Activated CD4-positive, CD25-positive, alpha-beta regulatory T cell treated with anti-CD3 and anti-CD28 coated beads, Interleukin-2, amount 50 U/mL, for 24 hours (primary cell): Measurements from ENCODE around the gene ANKRD17.
A peak's percentile ranks its signal among the peaks of the same experiment; 100 is the strongest.

ENCODE experiments used
- ATAC-seq, 2 donors: fragments of 150-1000 bp; cut with Tn5 transposase; one replicate each; pipeline ENCODE4 v1.10.0; 2021; ENCODE audit warnings: mild to moderate bottlenecking in 1 of 2, moderate library complexity in 1 of 2

Gene ANKRD17

DNA sequence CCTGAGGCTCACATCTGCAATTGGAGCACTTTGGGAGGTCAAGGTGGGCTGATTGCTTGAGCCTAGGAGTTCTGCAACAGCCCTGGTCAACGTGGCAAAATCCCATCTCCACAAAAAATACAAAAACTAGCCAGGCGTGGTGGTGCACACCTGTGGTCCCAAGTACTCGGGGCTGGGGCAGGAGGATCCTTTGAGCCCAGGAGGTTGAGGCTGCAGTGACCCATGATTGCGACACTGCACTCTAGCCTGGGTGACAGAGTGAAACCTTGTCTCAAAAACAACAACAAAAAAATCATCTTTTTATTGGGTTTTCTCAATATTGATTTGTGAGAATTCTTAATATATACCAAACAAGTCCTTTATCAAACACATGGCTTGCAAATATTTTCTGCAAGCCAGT, 64.9 kb downstream of the ANKRD17 start:
- no peak for ATAC-seq

DNA sequence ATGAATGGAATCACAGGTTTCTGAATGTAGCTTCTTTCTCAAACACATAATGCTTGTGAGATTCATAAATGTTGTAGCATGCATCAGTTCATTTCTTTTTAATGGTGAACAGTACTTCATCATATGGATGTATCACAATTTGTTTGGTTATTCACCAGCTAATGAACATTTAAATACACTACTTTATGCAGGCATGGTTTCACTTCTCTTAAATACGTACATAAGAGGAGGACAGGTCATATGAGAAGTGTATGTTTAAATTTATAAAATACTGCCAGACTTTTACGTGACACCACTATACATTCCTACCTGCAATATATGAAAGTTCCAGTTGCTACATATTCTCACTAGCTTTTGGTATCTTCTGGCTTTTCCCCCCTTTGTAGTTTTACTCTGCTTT, 65.4 kb downstream of the ANKRD17 start:
- no peak for ATAC-seq

DNA sequence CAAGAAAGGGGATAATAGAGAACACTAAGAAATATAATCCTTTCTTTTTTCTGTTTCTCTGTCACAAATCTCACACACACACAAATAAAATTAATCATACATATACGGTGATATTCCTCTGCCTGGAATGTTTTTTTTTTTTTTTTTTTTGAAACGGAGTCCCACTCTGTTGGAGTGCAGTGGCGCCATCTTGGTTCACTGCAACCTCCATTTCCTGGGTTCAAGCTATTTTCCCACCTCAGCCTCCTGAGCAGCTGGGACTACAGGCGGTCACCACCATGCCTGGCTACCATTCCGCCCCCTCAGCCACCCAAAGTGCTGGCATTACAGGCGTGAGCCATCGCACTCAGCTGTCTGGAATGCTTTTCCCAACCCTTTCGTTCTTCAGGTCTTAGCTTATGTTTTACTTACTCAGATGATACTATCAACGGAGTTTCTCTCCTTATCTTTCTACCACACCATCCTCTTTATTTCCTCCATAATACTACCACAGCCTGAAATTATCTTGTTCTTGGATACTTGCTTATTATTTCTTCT, 69.3 kb downstream of the ANKRD17 start:
- no peak for ATAC-seq

DNA sequence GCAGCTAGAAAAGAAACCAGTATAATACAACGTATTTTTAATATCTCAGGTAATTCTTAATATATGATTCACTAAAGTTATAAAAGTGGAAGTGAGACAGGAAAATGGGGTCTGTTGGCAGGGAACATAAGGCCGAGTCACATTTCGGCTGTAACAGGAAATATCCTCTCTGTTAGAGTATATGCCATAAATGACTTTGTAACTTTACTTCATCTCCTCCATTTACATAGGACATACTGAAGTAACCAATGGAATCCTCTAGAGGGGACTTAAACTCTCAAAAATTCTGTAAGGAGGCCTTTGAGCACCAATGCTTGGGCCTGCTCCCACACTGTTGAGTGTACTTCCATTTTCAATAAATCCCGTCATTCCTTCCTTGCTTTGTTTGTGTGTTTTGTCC, 71.3 kb downstream of the ANKRD17 start:
- peak in 1 of 2 donors; percentile 20 for ATAC-seq

DNA sequence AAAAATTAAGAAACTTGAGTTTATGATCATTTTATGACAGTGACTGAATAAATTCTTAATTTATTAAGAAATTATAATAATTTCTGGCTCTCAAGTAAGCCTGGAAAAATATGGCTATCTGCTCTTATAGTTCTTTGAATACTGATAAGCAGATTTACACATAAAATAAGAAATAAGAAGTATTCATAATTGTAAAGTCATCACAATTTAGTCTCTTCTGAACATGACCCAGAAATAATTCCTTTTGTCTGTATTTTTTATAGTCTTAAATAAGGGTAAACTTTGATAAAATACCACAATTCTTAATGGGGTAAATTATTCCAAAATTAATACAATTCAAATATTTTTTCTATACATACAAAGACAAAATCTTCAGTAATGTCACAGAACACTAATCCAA, 72.7 kb downstream of the ANKRD17 start:
- ATAC-seq = no peak

GRCh38 chr4:73181231-73181630, 77.4 kb downstream of the ANKRD17 start:
- ATAC-seq = no peak

DNA sequence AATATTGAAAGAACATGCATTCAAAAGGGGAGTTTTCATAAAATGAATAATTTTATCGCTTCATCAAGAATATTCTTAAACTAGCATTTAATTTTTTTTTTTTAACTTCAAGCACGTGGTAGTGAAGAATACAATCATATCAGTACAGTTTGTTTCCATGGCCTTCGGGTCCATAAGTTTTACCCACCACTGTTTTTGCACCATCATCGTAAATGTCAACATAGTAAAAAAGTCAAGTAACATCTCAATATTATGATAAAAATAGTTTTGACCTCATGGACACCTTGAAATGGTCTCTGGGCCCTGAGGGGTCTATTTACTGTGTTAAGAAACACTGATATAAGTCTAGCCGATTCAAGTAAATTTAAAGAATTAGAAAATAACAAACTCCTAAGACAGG, 80.2 kb downstream of the ANKRD17 start:
- ATAC-seq = peak in 1 of 2 donors; percentile 48

GRCh38 chr4:73172161-73172560, 86.4 kb downstream of the ANKRD17 start:
- ATAC-seq = no peak

DNA sequence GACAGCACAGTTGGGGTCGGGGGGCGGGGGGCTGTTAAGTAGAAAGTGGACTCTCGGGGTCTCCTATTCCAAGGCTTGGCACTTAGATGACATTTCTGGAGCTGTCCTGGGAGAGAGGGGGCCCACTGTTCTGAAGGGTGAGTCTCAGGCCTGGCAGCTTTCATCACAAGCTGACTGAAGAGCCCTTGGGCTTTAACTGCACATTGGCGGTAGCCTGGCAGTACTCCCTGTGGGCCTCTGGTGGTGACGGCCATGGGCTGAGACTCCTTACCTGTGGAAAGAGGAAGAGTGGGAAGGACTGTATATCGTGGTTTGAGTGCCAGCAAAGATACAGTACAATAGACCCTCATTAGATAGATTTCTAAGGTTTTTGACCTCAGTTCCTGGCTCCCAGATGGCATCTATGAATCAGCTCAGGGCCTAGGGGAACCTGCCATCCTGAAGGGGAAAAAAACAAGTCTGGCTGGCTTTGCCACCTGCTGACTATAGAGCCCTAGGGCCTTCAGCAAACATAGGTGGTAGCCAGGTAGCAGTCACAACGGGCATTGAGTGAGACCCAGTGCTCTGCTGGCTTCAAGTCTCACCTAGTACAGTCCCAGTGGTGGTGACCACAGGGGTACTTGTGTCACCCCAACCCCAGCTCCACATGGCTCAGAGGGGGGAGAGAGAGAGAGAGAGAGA, 87.9 kb downstream of the ANKRD17 start:
- ATAC-seq = no peak

- ATAC-seq = no peak
These were observed 92.4 kb downstream of the ANKRD17 start for GRCh38 chr4:73166212-73166611.

- ATAC-seq = no peak
These were observed 96.9 kb downstream of the ANKRD17 start for GRCh38 chr4:73161527-73162185.

DNA sequence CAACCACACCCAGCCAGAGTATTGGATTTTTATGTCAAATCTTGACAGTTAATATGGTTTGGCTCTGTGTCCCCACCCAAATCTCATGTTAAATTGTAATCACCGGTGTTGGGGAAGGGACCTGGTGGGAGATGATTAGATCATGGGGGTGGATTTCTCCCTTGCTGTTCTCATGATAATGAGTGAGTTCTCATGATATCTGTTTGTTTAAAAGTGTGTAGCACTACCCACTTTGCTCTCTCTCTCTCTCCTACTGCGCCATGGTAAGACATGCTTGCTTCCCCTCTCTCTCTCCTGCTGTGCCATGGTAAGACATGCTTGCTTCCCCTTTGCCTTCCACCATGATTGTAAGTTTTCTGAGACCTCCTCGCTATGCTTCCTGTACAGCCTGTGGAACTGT, 102.2 kb downstream of the ANKRD17 start:
- ATAC-seq = no peak

DNA sequence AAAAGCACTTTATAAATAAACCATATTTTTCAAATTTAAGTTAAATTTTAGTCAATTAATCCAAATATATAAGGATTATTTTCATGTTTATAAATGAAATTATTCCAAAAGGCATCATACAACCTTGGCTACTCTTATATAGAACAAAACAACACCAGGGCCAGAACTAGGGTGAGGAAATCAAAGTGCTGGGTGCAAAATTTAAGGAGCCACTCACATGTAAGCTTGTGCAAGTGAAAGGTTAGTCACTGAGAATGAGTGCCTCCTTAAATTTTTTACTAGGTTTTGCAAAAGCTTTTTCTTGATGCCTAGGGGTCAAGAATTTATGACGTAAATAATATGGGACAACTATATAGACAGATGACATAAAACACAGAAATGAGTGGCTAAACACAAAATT, 105.7 kb downstream of the ANKRD17 start:
- ATAC-seq = no peak

DNA sequence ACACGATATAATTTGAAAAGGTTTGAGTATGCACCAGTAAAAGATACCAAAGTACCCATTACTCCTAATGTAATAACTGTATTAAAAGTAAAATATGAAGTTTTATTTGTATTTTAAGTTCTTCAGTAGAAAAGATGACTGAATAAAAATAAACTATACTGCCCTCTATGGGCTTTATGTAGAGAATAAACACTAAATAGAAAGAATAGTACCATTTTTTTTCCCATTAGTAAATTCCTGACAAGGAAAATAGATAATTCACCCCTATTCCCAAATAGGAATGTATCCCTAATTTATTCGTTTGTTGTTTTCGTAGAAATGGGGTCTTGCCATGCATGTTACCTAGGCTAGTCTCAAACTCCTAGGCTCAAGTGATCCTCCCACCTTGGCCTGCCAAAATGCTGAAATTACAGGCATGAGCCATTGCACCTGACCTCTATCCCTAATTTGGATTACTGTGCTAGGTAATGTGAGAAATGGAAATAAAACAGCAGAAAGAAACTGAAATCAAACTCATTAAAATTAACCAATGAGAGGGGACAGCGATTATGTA, 115.5 kb downstream of the ANKRD17 start:
- ATAC-seq = no peak

DNA sequence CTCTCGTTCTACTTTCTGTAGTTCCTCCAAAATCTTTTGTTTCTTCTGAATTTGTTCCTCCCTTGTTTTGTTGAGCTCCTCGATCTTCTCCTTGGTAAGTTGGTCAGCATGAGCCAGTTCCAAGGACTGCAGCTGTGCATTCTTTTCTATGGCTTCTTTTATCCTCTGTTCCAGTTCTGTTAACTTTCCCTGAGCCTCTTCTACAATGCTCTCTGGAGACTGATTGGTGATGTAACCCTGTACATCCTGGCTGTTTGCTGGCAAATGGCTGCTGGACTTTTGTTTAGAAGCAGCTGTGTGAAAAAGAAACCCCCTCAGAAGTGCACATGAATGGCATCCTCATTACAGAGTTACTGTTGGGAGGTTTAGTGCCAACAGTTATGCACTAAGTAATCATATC, 118.6 kb downstream of the ANKRD17 start:
- no peak for ATAC-seq

- ATAC-seq = peak in 1 of 2 donors; percentile 27
These were observed 119.4 kb downstream of the ANKRD17 start for GRCh38 chr4:73139245-73139644.

DNA sequence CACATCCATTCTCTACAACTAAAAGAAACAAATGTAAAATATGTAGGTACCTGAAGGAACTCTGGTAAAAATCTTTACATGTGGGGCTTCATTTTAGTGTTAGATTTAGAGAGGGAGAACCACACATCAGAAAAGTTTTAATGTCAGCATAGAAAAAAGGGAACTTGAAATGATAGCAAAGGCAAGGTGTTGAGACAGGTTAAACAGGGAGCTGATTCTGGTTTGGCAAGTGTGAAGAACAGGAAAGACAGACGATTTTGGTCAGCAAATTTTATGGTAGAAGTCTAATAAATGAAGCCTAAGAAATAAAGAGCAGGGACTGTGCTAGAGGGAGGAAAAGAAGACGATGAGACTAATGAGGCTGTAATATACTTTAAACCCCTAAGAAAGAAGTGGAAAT, 121.5 kb downstream of the ANKRD17 start:
- ATAC-seq = no peak

- ATAC-seq = no peak
These were observed 124.8 kb downstream of the ANKRD17 start for GRCh38 chr4:73133784-73134183.

- ATAC-seq = no peak
These were observed 127.3 kb downstream of the ANKRD17 start for GRCh38 chr4:73131281-73131680.

- no peak for ATAC-seq
These were observed 129.3 kb downstream of the ANKRD17 start for GRCh38 chr4:73129319-73129718.

DNA sequence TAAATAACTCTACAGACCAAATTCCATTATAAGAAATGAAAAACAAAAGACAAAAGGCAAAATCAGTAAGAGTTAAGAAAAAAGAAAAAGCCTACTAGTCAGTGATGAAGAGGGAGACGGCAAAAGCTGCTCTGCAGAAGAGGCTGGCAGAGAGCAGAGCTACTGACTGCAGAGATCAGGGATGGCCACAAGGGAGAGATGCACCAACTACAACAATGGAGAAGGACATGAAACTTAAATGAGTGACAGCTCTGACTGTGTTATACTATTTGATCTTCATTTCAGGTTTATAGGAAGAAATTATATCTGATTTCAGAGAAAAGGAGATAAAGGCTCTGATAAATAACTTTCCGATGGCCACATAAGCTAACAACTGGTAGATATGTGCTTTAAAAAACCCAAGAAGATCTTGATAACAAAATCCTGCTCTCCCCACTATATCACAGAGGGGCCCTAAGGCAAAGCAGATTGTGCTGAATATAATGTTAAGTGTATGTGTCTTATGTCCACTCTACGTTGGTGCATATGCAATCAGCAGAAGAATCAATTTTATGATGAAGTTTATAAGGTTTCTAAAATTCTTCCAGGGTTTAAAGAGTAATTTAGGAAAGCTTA, 130.7 kb downstream of the ANKRD17 start:
- peak; percentile 66 to 71 for ATAC-seq

DNA sequence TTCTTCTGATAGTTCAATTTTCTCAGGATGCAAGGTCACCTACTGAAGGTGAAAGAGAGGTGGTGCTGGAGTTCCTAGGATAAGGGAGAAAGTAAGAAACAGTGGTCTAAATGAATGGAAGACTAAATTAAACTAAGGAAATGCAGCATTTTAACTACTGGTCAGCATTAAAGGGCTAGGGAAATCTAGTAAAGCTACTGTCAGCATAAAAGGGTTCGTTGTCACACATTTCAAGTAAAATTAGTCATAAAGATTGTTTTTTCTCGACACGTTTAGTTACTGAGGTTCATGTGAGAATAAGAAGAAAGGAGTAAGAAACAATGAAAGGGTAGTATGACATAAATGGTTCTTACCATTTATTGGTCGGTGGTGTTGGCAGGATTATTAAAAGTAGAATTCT, 149.1 kb downstream of the ANKRD17 start:
- no peak for ATAC-seq

DNA sequence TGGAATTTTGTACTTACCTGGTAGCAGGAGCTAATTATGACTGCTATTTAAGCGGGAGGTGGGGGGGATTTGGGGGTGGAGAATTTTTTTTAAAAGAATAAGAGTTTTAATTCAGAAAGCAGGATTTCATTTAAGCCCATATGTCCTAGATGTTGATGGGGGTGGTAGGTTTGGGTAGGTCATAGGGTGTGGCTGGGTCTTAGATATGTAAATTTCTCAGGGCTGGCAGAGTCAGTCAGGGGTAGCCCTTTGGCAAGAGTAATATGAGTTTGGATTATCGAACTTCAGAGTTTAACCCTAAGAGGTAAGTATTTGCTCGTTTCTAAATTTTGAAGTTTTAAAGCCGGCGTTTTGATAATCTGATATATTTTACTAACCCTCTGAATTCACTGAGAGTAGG, 153.9 kb downstream of the ANKRD17 start:
- ATAC-seq = no peak
